Left kidney (tissue), 2 donors: ENCODE measurements around the gene XYLT2. TPM values are rescaled to one million over a fixed set of nuclear protein-coding genes. Genes with fewer than 3 reads are reported as not detected.

Source experiments
- DNase-seq: peaks from one replicate; pipeline ENCODE4 v3.0.0-alpha.2; 2013
- polyA plus RNA-seq: library from polyadenylated mRNA; unstranded; fragments of 120-200 nt; gene quantifications from one replicate; pipeline ENCODE4 v1.2.1, GENCODE V29; 2013; ENCODE audit not compliant: insufficient read length

XYLT2 gene
- polyA plus RNA-seq, 1 donor = 19.5 TPM

GRCh38 chr17:50363217-50364060, 17.5 kb downstream of the XYLT2 start:
- DNase-seq = no peak

- no peak for DNase-seq
Observed at GRCh38 chr17:50364061-50364458, 18.1 kb downstream of the XYLT2 start.

GRCh38 chr17:50364715-50365114, 18.8 kb downstream of the XYLT2 start:
- no peak for DNase-seq

- DNase-seq = no peak
Observed at GRCh38 chr17:50365165-50365564, 19.2 kb downstream of the XYLT2 start.

GRCh38 chr17:50365649-50366393, 19.9 kb downstream of the XYLT2 start:
- DNase-seq = no peak

- DNase-seq = no peak
Observed at GRCh38 chr17:50367401-50367800, 21.5 kb downstream of the XYLT2 start.

- DNase-seq = no peak
Observed at GRCh38 chr17:50370052-50370451, 24.1 kb downstream of the XYLT2 start.

- no peak for DNase-seq
Observed at GRCh38 chr17:50371526-50371925, 25.6 kb downstream of the XYLT2 start.

GRCh38 chr17:50372222-50372757, 26.4 kb downstream of the XYLT2 start:
- DNase-seq = no peak

GRCh38 chr17:50372758-50373556, 27.0 kb downstream of the XYLT2 start, which contains the start of the genes EME1 and MRPL27:
Gene EME1, plus strand, starts transcription at chr17:50373229. Its CDS starts 1,980 bp downstream, at chr17:50375209.
Gene MRPL27, minus strand, starts transcription at chr17:50373184. Its CDS starts 14 bp downstream, at chr17:50373170.
- peak; percentile 90 for DNase-seq

GRCh38 chr17:50373705-50374104, 27.8 kb downstream of the XYLT2 start:
- DNase-seq = no peak

GRCh38 chr17:50375858-50376538, 30.1 kb downstream of the XYLT2 start:
- no peak for DNase-seq

GRCh38 chr17:50379351-50380132, 33.6 kb downstream of the XYLT2 start:
- DNase-seq = no peak

GRCh38 chr17:50380369-50381259, 34.7 kb downstream of the XYLT2 start:
- no peak for DNase-seq

- no peak for DNase-seq
Observed at GRCh38 chr17:50381260-50381815, 35.4 kb downstream of the XYLT2 start.

- no peak for DNase-seq
Observed at GRCh38 chr17:50381920-50382319, 36.0 kb downstream of the XYLT2 start.

GRCh38 chr17:50382931-50383330, 37.0 kb downstream of the XYLT2 start:
- DNase-seq = no peak

- DNase-seq = no peak
Observed at GRCh38 chr17:50386510-50386909, 40.6 kb downstream of the XYLT2 start.

- DNase-seq = no peak
Observed at GRCh38 chr17:50388728-50389127, 42.8 kb downstream of the XYLT2 start.
